ENCODE results near the gene OMP. TPM values are rescaled to one million over a fixed set of nuclear protein-coding genes. Genes with fewer than 3 reads are reported as not detected.
A peak's percentile ranks its signal among the peaks of the same experiment; 100 is the strongest.

OMP gene
- total and polyA plus RNA-seq, 7 donors: 0.32 TPM; not detected in 6

DNA sequence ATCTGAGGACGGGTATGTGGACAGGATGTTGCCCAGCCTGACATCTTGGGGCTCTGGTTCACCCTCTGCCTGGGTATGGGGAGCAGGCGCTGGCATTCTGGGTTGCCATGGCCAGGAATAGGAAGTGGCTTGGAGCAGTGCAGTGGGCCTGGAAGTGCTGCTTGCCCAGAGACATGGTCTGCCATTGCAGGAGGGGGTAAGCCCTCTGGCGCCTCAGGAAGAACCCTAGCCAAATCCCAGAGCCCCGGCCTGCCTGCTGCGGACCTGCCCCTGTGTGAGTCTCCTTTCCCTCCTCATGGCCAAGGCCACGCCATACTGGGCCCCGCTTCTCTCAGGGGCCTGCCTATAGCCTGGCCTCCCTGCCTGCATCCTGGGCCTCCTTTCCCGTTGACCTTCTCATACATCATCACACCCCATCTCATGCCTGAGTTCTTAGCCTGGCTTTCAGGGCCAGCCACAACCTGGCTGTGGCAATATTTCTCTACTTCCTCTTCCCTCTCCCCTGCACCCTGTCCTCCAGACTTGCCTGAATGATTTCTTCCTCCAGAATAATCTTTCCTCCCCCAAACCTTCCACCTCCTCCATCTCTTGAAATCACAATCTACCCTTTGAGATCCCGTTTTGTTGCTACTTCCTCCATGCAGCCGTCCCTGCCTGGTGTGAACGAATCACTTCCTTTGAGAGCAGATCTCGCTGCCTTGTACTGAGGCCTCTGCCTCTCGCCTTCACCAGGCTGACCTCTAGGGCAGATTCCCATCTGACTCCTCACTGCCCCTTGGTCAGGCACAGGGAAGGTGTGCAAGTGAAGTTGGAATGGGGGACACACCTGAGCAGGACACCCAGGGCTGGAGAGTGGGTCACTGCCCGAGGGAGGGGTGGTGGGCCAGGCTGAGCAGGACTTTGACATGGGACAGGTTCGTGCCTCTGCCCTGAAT, 30.7 kb upstream of the OMP start:
- Histone ChIP-seq H3K36me3 (ENCODE audit: insufficient read depth in 1 of 2, low read depth in 1 of 2) (no peaks in the 10 kb centered on the region), H3K9me3 (no peaks in the 10 kb centered on the region), H3K4me3 (no peak overlapping the region), H3K27ac (no peak overlapping the region), H3K4me1 (no peaks in the 10 kb centered on the region), H3K27me3 (ENCODE audit: insufficient read depth in 3 of 3, low read length in 2 of 3) (no peaks in the 10 kb centered on the region)
- DNase-seq (no peak), ATAC-seq (no peak)
- TF ChIP-seq, protein P1, sequence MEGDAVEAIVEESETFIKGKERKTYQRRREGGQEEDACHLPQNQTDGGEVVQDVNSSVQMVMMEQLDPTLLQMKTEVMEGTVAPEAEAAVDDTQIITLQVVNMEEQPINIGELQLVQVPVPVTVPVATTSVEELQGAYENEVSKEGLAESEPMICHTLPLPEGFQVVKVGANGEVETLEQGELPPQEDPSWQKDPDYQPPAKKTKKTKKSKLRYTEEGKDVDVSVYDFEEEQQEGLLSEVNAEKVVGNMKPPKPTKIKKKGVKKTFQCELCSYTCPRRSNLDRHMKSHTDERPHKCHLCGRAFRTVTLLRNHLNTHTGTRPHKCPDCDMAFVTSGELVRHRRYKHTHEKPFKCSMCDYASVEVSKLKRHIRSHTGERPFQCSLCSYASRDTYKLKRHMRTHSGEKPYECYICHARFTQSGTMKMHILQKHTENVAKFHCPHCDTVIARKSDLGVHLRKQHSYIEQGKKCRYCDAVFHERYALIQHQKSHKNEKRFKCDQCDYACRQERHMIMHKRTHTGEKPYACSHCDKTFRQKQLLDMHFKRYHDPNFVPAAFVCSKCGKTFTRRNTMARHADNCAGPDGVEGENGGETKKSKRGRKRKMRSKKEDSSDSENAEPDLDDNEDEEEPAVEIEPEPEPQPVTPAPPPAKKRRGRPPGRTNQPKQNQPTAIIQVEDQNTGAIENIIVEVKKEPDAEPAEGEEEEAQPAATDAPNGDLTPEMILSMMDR (IDR thresholded peaks at IDR 0.05): no peak
- intact Hi-C loops (cut with DNase I): no loop called here
- 77 to 85% (median 82%) methylated on average over 15 of the region's 15 CpGs for WGBS, 3 donors

DNA sequence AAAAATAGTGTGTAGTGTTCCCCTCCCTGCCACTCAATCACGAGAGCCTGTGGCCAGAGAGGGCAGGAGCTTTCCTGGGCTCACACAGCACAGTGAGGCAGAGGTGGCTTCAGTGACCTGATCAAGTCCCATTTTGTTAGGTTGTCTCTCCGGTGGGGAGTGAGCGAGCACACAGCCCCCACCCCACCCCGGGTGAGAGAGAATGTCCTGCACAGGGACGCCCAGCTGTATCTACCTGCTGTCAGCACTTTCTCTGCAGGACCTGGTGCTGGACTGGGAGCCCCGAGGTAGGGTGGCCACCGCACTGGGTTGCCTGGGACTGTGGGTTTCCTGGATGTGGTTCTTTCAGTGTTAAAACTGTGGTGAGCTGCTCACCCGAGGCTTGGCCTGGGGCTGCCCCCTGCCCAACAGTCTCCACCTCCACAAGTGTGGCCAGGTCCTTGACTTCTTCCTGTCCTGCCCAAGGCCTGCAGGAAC, 29.8 kb upstream of the OMP start:
- H3K36me3 ChIP-seq (ENCODE audit: insufficient read depth in 1 of 2, low read depth in 1 of 2): no peaks in the 10 kb centered on the region
- H3K27ac ChIP-seq: peak overlapping the region; percentile 60
- no peak for DNase-seq
- H3K9me3 ChIP-seq: no peaks in the 10 kb centered on the region
- ATAC-seq: no peak
- intact Hi-C loops (cut with DNase I): no loop called here
- 58 to 78% (median 66%) methylated on average over 8 of the region's 8 CpGs for WGBS, 3 donors
- TF ChIP-seq, protein P1 (IDR thresholded peaks at IDR 0.05): no peak
- no peak overlapping the region for H3K4me3 ChIP-seq
- no peaks in the 10 kb centered on the region for H3K27me3 ChIP-seq (ENCODE audit: insufficient read depth in 3 of 3, low read length in 2 of 3)
- H3K4me1 ChIP-seq: no peaks in the 10 kb centered on the region

DNA sequence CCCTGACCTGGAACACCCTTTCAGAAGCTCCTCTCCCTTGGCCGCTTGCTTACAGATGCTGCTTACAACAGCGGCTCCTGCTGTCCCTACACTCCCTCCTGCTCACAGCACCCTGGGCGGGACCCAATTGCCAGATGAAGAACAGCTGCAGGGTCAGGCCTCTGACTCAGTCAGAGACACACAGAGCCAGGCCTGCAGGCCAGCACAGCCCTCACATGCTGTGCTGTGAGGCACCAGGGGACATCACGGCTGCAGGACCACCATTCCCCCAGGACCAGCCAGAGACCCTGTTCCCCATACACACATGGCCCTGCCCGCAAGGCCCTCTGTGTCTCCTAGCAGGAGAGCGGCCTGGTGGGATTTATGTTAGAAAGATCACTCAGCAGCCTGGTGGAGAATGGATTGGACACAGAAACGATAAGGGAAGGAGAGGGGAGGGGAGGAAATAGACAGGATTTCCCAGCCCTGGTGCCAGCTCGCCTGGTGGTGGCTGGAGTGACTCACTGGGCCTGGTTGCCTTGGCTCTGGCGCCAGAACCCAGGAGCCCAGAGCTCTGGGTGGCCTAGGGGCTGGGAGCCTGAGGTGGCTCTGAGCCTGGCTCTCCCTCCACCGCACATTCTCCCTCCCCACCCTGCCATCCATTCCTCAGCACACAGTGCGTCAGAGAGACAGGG, 29.2 kb upstream of the OMP start:
- no peaks in the 10 kb centered on the region for H3K4me1 ChIP-seq

DNA sequence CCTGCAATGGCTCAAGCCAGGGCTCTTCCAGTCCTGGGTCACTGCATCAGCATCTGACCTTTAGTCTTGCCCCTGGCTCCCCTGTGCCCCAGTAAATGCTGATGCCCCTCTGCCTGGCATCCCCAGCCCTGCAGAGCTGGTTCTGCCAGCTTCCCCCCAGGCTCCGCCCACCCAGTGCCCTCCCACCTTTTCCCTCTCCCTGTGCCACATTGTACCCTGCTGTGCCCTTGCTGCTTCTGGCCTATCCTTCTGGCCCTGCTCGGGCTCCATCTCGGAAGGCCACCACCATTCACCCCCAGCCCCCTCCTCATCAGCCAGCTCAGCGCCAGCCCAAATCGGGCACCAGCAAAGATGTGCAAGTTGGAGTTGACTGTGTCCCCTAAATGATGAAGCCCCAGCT, 28.4 kb upstream of the OMP start:
- TF ChIP-seq, protein P1 (IDR thresholded peaks at IDR 0.05): no peak
- intact Hi-C loops (cut with DNase I): no loop called here
- Histone ChIP-seq H3K36me3 (ENCODE audit: insufficient read depth in 1 of 2, low read depth in 1 of 2) (no peaks in the 10 kb centered on the region), H3K4me1 (no peaks in the 10 kb centered on the region), H3K9me3 (peaks cover 3% of the 10 kb centered on the region), H3K4me3 (no peak overlapping the region), H3K27me3 (ENCODE audit: insufficient read depth in 3 of 3, low read length in 2 of 3) (no peaks in the 10 kb centered on the region), H3K27ac (peak overlapping the region; percentile 60)
- DNase-seq: no peak
- WGBS, 3 donors: 57 to 72% (median 61%) methylated on average over 5 of the region's 5 CpGs
- peak in 1 of 4 donors; percentile 17 for ATAC-seq

More for the DNA sequence above, 29.2 kb upstream of the OMP start:
- DNase-seq: peak; percentile 88 to 90
- Histone ChIP-seq H3K9me3 (peaks cover under 1% of the 10 kb centered on the region), H3K27me3 (ENCODE audit: insufficient read depth in 3 of 3, low read length in 2 of 3) (no peaks in the 10 kb centered on the region), H3K27ac (peak overlapping the region; percentile 60), H3K36me3 (ENCODE audit: insufficient read depth in 1 of 2, low read depth in 1 of 2) (no peaks in the 10 kb centered on the region), H3K4me3 (no peak overlapping the region)
- intact Hi-C loops (cut with DNase I): no loop called here
- ATAC-seq: peak; percentile 86 to 89 (median 88)
- TF ChIP-seq, protein P1 (IDR thresholded peaks at IDR 0.05): peak; percentile 13
- 44 to 58% (median 49%) methylated on average over 11 of the region's 11 CpGs for WGBS, 3 donors

All from psoas muscle (tissue), 8 donors.